H1 (cell line): Measurements from ENCODE around the gene SLC25A42. TPM values are rescaled to one million over a fixed set of nuclear protein-coding genes. Genes with fewer than 3 reads are reported as not detected.
A peak's percentile ranks its signal among the peaks of the same experiment; 100 is the strongest.

Experiments
- CREB1 ChIP-seq: IDR thresholded peaks from 2 replicates; pipeline ENCODE4 v1.6.1; 2012; ENCODE audit warnings: inconsistent platforms
- E2F6 ChIP-seq: IDR thresholded peaks from 2 replicates; pipeline ENCODE4 v1.6.1; 2012; ENCODE audit warnings: inconsistent platforms
- MAX ChIP-seq: IDR thresholded peaks from 2 replicates; pipeline ENCODE4 v1.6.1; 2012; ENCODE audit warnings: inconsistent platforms
- POLR2A ChIP-seq, 2 experiments: IDR thresholded peaks; 1 replicate in 1 of 2; 2 replicates in 1 of 2; pipeline ENCODE4 v1.6.1; 2011; ENCODE audit warnings: low read depth in 2 of 2, low read length in 2 of 2, mild to moderate bottlenecking in 2 of 2; ENCODE audit errors: control extremely low read depth in 1 of 2
- POLR2AphosphoS5 ChIP-seq: IDR thresholded peaks from 2 replicates; pipeline ENCODE4 v1.6.1; 2011; ENCODE audit warnings: low read depth, low read length
- SIN3A ChIP-seq, 2 experiments: IDR thresholded peaks in 1 of 2; conservative IDR thresholded peaks in 1 of 2; 2 replicates each; pipeline ENCODE4 v1.6.1; 2011 to 2012; ENCODE audit warnings: low read length in 2 of 2, improper control_type of control experiment in 1 of 2, low read depth in 1 of 2, mild to moderate bottlenecking in 1 of 2
- TBP ChIP-seq: IDR thresholded peaks from 2 replicates; pipeline ENCODE4 v1.6.1; 2011; ENCODE audit warnings: low read depth, low read length, improper control_type of control experiment
- YY1 ChIP-seq: IDR thresholded peaks from 2 replicates; pipeline ENCODE4 v1.6.1; 2011; ENCODE audit warnings: low read depth, mild to moderate bottlenecking, low read length
- polyA plus RNA-seq, 7 experiments: library from polyadenylated mRNA; depleted of rRNA in 3 of 7; stranded (reverse) in 5 of 7; unstranded in 2 of 7; fragments of >200 nt in 5 of 7; fragments of 200-250 nt in 2 of 7; gene quantifications; 1 replicate in 5 of 7; 2 replicates in 1 of 7; 4 replicates in 1 of 7; pipeline versions ENCODE4 v1.2.1 to v1.2.3, GENCODE V29; 2011 to 2013; ENCODE audit warnings: missing spikeins in 2 of 7, mixed read lengths in 2 of 7
- total RNA-seq: library from RNA; stranded (reverse); fragmentation: NEBNext Ultra II Directional; extraction: Animal tissue kit (Norgen Biotek cat#: 25700); gene quantifications from 2 replicates; pipeline ENCODE4 v1.2.1, GENCODE V29; 2021

Gene SLC25A42
- total and polyA plus RNA-seq, 2 of the 8 experiments (the other 6 are each of a cell fraction or from before 2014, with no cell fraction given) = 5.9 to 6.2 TPM

- peak; percentile 85 for TF ChIP-seq E2F6
- peak in 1 of 2 experiments; percentile 89; a peak in 2 of 4 replicates for TF ChIP-seq SIN3A (conservative IDR thresholded peaks at IDR 0.05 in 1 of 2, IDR thresholded peaks at IDR 0.05 in 1 of 2; ENCODE audit: low read depth in 1 of 2, low read length in 2 of 2)
- TF ChIP-seq CREB1 = peak; percentile 19; the same call in 1 of the 2 replicates
- peak; percentile 64 for TF ChIP-seq TBP
- peak in 1 of 2 experiments; percentile 94; a peak in 2 of 3 replicates for TF ChIP-seq POLR2A (IDR thresholded peaks at IDR 0.05; ENCODE audit: control extremely low read depth in 1 of 2, low read depth in 2 of 2, low read length in 2 of 2)
- TF ChIP-seq POLR2AphosphoS5 = peak; percentile 95
- TF ChIP-seq MAX = peak; percentile 93
- TF ChIP-seq YY1 = 0 out of 2 replicates have a peak, but pooled peaks have one; percentile 24
Measured at GRCh38 chr19:19105365-19106055, 41.7 kb downstream of the SLC25A42 start (continued).
